Thyroid gland (tissue), 4 donors: ENCODE results near the gene SMAP2.

Source experiments
- POLR2A ChIP-seq, 2 donors: fragments of 450-650 bp; IDR thresholded peaks; one replicate each; pipeline ENCODE4 v1.6.1; 2017; ENCODE audit warnings: antibody characterized with exemption in 2 of 2, mild to moderate bottlenecking in 2 of 2, moderate library complexity in 1 of 2
- TF ChIP-seq, protein P1 (sequence below), 6 experiments: fragments of 200-600 bp in 3 of 6; fragments of 450-650 bp in 3 of 6; sonication (generic) in 3 of 6; IDR thresholded peaks; one replicate each; pipeline ENCODE4 v1.5.1; 2016 to 2019; ENCODE audit warnings: antibody characterized with exemption in 6 of 6, mild to moderate bottlenecking in 2 of 6, inconsistent platforms in 1 of 6, moderate library complexity in 1 of 6

- TF ChIP-seq, protein P1, sequence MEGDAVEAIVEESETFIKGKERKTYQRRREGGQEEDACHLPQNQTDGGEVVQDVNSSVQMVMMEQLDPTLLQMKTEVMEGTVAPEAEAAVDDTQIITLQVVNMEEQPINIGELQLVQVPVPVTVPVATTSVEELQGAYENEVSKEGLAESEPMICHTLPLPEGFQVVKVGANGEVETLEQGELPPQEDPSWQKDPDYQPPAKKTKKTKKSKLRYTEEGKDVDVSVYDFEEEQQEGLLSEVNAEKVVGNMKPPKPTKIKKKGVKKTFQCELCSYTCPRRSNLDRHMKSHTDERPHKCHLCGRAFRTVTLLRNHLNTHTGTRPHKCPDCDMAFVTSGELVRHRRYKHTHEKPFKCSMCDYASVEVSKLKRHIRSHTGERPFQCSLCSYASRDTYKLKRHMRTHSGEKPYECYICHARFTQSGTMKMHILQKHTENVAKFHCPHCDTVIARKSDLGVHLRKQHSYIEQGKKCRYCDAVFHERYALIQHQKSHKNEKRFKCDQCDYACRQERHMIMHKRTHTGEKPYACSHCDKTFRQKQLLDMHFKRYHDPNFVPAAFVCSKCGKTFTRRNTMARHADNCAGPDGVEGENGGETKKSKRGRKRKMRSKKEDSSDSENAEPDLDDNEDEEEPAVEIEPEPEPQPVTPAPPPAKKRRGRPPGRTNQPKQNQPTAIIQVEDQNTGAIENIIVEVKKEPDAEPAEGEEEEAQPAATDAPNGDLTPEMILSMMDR (IDR thresholded peaks at IDR 0.05) = no peak
- no peak for TF ChIP-seq POLR2A (IDR thresholded peaks at IDR 0.05)
Observed at GRCh38 chr1:40391688-40392145, 18.2 kb downstream of the SMAP2 start.
